Putamen (tissue), 1 donor: ENCODE data around the gene PRKCH.

Experiments
- DNase-seq: peaks from one replicate; pipeline ENCODE4 v3.0.0-alpha.2; 2016; ENCODE audit warnings: low spot score

PRKCH gene

GRCh38 chr14:61368114-61368710 lies 46.8 kb downstream of the PRKCH start:
- DNase-seq: no peak

GRCh38 chr14:61368781-61369453 lies 47.5 kb downstream of the PRKCH start:
- DNase-seq: no peak

DNA sequence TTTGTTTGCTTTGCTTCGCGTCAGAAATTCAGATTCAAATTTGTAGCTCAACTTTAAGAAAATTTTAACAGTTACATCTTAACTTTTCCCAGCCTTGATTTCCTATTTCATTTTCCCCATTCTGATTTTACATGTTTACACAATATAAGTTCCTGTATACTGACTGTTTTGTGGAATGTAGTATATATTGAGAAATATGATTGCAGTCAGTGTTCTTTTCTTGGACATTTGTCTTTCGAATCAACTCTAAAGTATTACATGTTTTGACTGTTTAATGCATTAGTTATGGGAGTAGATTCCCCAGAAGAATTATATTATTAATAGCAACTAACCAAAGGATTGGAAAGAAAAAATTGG lies 48.1 kb downstream of the PRKCH start:
- no peak for DNase-seq

- DNase-seq: no peak
Observed at GRCh38 chr14:61372379-61372778, 51.0 kb downstream of the PRKCH start.

DNA sequence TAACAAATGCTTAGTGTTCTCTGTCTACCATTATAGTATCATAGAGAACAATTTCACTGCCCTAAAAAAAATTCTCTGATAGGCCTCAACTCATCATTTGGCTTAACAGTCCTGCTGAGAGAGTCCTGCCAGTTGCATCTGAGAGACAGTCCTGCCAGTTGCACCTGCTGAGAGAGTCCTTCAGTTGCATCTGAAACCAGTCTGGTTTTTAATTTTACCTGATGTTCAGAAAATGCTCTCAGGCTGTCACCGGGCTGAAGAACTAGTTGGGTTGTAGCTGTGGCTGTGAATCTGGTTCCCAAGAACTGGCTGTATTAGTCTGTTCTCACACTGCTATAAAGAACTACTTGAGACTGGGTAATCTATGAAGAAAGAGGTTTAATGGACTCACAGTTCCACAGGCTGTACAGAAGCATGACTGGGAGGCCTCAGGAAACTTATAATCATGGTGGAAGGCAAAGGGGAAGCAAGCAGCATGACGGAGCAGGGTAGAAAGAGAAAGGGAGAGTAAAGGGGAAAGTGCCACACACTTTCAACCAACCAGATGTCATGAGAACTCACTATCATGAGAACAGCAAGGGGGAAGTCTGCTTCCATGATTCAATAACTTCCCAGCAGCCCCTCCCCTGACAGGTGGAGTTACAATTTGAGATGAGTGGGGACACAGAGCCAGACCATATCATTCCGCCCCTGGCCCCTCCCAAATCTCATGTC lies 51.6 kb downstream of the PRKCH start:
- DNase-seq: no peak

- DNase-seq: no peak
Observed at GRCh38 chr14:61374284-61374683, 52.9 kb downstream of the PRKCH start.

DNA sequence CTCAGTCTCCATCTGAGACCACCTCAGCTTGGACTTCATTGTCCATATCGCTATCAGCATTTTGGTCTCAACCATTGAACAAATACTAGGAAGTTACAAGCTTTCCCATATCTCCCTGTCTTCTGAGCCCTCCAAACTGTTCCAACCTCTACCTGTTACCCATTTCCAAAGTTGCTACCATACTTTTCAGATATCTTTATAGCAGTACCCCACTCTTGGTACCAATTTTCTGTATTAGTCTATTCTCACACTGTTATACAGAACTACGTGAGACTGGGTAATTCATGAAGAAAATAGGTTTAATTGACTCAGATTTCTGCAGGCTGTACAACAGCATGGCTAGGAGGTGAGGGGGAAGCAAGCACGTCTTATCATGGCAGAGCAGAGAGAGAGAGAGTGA lies 53.8 kb downstream of the PRKCH start:
- no peak for DNase-seq

DNA sequence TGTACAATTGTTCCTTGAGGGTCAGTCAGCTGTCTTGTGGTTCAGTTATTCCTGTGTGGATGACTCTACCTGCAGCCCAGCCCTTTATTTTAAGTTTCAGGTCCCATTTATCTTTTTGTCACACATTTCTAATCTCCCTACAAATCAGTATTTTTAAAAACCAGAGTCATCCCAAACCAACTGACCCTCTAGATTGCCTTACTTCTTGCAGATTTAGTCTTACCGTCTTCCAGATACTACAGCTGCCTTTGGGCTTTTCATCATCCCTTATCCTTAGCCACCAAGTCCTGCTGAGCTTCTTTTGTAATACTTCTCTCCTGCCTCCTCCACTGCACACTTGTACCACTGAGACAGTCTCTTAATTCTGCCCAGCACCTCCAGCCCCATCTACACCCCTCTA lies 54.9 kb downstream of the PRKCH start:
- no peak for DNase-seq

DNA sequence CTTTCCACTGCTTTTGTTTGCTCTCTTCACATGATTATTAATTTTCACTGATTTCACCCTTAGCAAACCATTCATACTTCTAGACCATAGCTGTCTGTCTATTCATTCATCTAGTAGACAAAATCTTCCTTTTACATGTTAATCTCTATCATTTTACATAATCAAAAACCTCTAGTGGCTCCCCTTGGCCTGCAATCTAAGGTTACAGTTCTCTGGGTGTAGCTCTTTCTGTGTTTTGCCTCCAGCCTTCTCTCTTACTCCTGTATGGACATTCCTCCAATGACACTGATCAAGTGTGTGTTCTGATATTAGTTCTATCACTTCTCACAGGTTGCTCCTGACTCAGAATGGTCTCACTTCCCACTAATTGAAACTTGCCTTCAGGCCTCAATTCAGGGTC lies 56.4 kb downstream of the PRKCH start:
- DNase-seq: no peak

DNA sequence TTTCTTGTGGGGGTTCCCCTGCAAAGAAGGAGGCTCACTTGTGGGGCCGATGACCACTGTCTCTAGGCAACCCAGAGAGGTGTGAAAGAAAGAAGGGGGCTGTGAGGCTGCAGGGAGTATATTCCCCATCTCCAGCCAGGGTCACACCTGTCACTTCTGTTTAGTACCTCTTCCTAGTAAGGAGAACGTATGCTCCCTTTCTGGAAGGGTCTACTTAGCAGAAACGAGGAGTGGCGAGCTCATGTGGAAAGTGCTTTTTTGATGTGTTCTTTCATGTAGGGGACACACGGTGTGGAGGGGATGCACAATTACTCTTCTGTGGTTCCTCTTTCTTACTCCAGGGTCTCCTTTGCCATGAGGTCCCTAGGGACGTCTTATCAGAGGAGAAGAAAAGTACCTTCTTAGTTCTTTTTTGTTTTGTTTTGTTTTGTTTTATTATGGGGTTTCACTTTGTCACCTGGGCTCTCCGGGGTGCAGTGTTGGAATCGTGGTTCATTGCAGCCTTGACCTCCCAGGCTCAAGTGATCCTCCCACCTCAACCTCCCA lies 58.3 kb downstream of the PRKCH start:
- no peak for DNase-seq

DNA sequence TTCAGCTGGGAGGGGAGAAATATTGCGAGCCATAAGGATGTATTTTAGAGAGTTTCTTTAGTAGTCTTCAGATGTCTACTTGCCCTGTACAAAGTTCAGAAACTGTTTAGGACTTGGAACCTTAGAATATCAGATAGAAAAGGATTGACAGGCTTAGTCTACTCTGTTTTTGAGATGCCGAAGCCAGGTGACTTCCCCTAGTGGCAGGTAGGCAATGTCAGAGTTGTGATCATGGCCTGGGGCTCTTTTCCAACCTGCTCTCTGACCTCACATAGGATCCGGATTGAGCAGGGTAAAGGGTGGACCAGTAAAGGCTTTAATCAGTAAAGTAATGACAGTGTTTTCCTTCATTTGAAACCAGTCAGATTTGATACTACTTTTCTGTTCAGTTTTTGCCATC lies 59.6 kb downstream of the PRKCH start:
- no peak for DNase-seq

- no peak for DNase-seq
Observed at GRCh38 chr14:61381553-61381952, 60.2 kb downstream of the PRKCH start.

DNA sequence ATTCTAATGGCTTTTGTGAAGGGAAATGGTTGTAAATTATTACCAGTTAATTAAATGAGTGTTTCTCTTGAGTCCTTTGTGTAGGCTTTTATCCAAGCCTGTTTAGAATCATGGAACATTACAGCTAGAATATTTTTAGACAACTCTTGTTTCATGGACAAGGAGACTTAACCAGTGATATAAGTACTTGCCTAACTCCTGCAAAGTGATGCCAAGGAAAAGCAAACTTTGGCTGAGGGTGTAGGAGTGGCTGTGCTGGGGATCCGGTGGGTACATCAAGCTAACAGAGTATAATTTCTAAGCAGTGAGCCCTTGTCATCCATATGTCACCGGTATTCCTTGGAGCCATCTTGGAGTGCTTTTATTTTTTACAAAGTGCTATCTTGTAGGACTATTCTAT lies 61.5 kb downstream of the PRKCH start:
- no peak for DNase-seq

- DNase-seq: peak; percentile 29
Observed at GRCh38 chr14:61385002-61385685, 63.8 kb downstream of the PRKCH start.

DNA sequence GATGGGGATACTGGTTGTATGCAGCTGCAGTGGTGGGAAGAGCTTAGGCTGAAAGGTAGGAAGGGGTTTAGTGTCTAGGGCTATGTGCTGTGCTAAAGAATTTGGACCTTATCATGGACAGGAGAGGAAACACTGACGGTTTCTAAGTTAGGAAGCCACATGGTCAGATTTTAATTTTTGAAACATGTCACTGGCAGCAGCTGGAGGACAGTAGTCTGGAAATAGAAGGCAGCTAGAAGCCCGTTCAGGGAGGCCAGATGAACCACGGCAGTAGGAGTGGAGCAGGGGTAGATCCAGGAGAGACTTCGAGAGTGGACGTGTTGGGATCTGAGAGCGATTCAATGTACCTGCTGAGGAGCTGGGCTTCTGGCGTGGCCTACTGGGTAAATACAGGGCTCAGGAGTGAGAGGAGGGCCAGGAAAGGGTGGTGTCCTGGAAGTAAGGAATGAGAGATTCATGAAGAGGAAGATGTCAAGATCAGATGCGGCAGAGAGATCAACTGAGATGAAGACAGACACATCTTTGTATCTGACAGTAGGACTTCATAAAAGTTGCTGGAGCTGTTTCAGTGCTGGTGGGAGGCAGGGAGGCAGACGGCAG lies 64.9 kb downstream of the PRKCH start:
- DNase-seq: no peak

DNA sequence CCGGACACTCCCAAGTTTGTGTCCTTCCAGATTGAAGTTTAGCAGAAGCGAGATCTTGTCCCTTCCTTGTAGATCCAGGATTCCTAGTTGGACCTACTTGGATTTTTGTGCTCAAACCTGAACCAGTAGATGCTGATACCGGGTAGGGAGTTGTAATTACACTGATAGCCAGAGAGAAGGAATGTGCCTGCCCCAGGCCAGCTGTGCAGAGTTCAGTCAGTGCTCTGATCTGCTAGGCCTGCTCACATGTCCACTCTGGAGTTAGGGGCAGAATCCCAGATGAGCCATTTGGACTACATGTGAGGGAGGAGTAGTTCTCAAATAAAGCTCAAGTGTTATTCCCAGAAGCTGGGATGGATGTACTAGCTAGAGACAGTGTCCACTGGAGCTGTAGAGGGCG lies 65.7 kb downstream of the PRKCH start:
- no peak for DNase-seq

- peak; percentile 27 for DNase-seq
Observed at GRCh38 chr14:61388173-61388975, 67.0 kb downstream of the PRKCH start.

GRCh38 chr14:61388976-61389576 lies 67.7 kb downstream of the PRKCH start:
- no peak for DNase-seq

DNA sequence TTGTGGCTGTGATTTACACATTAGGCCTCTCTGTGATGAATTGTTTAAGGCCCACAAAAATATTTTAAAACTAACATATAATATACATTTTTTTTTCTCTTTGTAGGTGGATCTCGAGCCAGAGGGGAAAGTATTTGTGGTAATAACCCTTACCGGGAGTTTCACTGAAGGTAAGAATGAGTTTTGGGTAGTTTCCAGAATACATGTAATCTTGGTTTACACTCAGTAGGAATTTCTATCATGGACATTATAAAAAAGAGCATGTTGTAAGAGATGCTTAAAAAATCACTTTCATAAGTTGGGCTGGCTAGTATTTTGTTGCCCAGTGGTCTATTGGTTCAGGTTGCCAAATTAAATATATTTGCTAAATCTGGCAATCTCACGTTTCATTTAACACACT lies 69.7 kb downstream of the PRKCH start:
- no peak for DNase-seq

GRCh38 chr14:61392297-61392696 lies 70.9 kb downstream of the PRKCH start:
- no peak for DNase-seq

GRCh38 chr14:61394542-61394941 lies 73.2 kb downstream of the PRKCH start:
- no peak for DNase-seq
